K562 (cell line): ENCODE results near the gene AKT1S1. TPM values are rescaled to one million over a fixed set of nuclear protein-coding genes. Genes with fewer than 3 reads are reported as not detected.

Source experiments
- CBFB ChIP-seq: sonication (generic); formaldehyde crosslinking; IDR thresholded peaks from 2 replicates; pipeline ENCODE4 v1.4.0; 2020; ENCODE audit warnings: mild to moderate bottlenecking, missing genetic modification reagents
- CHAMP1 ChIP-seq: fragments of 450-650 bp; IDR thresholded peaks from 2 replicates; pipeline ENCODE4 v1.6.1; 2016; ENCODE audit warnings: mild to moderate bottlenecking
- ELF2 ChIP-seq: fragments of 250-450 bp; sonication (Bioruptor Pico); IDR thresholded peaks from 2 replicates; pipeline ENCODE4 v1.5.0; 2021; ENCODE audit warnings: mild to moderate bottlenecking
- FOXA1 ChIP-seq: fragments of 450-650 bp; IDR thresholded peaks from 2 replicates; pipeline ENCODE4 v1.6.1; 2016; ENCODE audit warnings: mild to moderate bottlenecking, borderline replicate concordance
- FOXO4 ChIP-seq: fragments of 450-650 bp; formaldehyde crosslinking; IDR thresholded peaks from 2 replicates; pipeline ENCODE4 v1.4.0; 2020; ENCODE audit warnings: mild to moderate bottlenecking, moderate library complexity
- GTF2A2 ChIP-seq: IDR thresholded peaks from 2 replicates; pipeline ENCODE4 v1.6.1; 2016; ENCODE audit warnings: mild to moderate bottlenecking, missing genetic modification characterization, missing compliant biosample characterization
- HOMEZ ChIP-seq: fragments of 250-450 bp; sonication (Bioruptor Pico); IDR thresholded peaks from 2 replicates; pipeline ENCODE4 v1.4.0; 2020; ENCODE audit warnings: mild to moderate bottlenecking, moderate library complexity
- KDM1A ChIP-seq, 2 experiments: fragments of 450-650 bp; IDR thresholded peaks; 2 replicates each; pipeline ENCODE4 v1.6.1; 2016; ENCODE audit warnings: mild to moderate bottlenecking in 2 of 2
- KDM4B ChIP-seq, 2 experiments: fragments of 450-650 bp in 1 of 2; sonication (generic) in 1 of 2; IDR thresholded peaks; 2 replicates each; pipeline ENCODE4 v1.6.1; 2016 to 2017; ENCODE audit warnings: borderline replicate concordance in 2 of 2, antibody characterized with exemption in 1 of 2, low read depth in 1 of 2, mild to moderate bottlenecking in 1 of 2
- NFATC3 ChIP-seq: fragments of 450-650 bp; IDR thresholded peaks from 2 replicates; pipeline ENCODE4 v1.6.1; 2017; ENCODE audit warnings: mild to moderate bottlenecking
- RFX7 ChIP-seq: fragments of 250-450 bp; sonication (Bioruptor Pico); IDR thresholded peaks from 2 replicates; pipeline ENCODE4 v1.5.1; 2021; ENCODE audit warnings: mild to moderate bottlenecking
- ZFP1 ChIP-seq: fragments of 450-650 bp; formaldehyde crosslinking; IDR thresholded peaks from 2 replicates; pipeline ENCODE4 v1.4.0; 2020; ENCODE audit warnings: mild to moderate bottlenecking, mixed read lengths
- ZNF165 ChIP-seq: fragments of 250-450 bp; sonication (Bioruptor Pico); IDR thresholded peaks from 2 replicates; pipeline ENCODE4 v1.4.0; 2020; ENCODE audit warnings: borderline replicate concordance
- ZNF263 ChIP-seq: sonication (generic); formaldehyde crosslinking; IDR thresholded peaks from 2 replicates; pipeline ENCODE4 v1.8.0; 2022; ENCODE audit warnings: mild to moderate bottlenecking, missing genetic modification reagents, borderline replicate concordance
- ZNF431 ChIP-seq: sonication (generic); formaldehyde crosslinking; IDR thresholded peaks from 2 replicates; pipeline ENCODE4 v1.8.0; 2022; ENCODE audit warnings: mild to moderate bottlenecking, missing genetic modification reagents
- ZNF609 ChIP-seq: sonication (generic); formaldehyde crosslinking; IDR thresholded peaks from 2 replicates; pipeline ENCODE4 v1.8.1; 2023; ENCODE audit warnings: missing genetic modification reagents, mild to moderate bottlenecking, borderline replicate concordance
- polyA plus RNA-seq, 8 experiments: library from polyadenylated mRNA; depleted of rRNA in 4 of 8; stranded (reverse) in 5 of 8; unstranded in 3 of 8; fragments of >200 nt; fragmentation: Nextera tagmentation in 2 of 8; fragmentation: Illumina TruSeq in 1 of 8; extraction: Ambion mirVana in 2 of 8; extraction: Trizol in 1 of 8; gene quantifications; 2 replicates each; pipeline versions ENCODE4 v1.2.1 to v1.2.3, GENCODE V29; 2011 to 2014; ENCODE audit warnings: inconsistent platforms in 1 of 8, missing spikeins in 1 of 8
- total RNA-seq, 7 experiments: library from RNA; depleted of rRNA in 6 of 7; stranded (reverse); fragments of >200 nt in 6 of 7; fragmentation: Illumina TruSeq in 2 of 7; extraction: Trizol in 2 of 7; gene quantifications; 2 replicates each; pipeline versions ENCODE4 v1.2.1 to v1.2.3, GENCODE V29; 2011 to 2021; ENCODE audit warnings: low replicate concordance in 1 of 7
- TF ChIP-seq, protein P1 (sequence below): fragments of 250-450 bp; sonication (Bioruptor Pico); IDR thresholded peaks from 2 replicates; pipeline ENCODE4 v1.8.0; 2022; ENCODE audit warnings: moderate library complexity, mild to moderate bottlenecking, inconsistent platforms

The AKT1S1 gene
- total and polyA plus RNA-seq, 9 of the 15 experiments (the other 6 are each of a cell fraction or from before 2014, with no cell fraction given) = 1.2 to 50.3 (median 17.1) TPM

DNA sequence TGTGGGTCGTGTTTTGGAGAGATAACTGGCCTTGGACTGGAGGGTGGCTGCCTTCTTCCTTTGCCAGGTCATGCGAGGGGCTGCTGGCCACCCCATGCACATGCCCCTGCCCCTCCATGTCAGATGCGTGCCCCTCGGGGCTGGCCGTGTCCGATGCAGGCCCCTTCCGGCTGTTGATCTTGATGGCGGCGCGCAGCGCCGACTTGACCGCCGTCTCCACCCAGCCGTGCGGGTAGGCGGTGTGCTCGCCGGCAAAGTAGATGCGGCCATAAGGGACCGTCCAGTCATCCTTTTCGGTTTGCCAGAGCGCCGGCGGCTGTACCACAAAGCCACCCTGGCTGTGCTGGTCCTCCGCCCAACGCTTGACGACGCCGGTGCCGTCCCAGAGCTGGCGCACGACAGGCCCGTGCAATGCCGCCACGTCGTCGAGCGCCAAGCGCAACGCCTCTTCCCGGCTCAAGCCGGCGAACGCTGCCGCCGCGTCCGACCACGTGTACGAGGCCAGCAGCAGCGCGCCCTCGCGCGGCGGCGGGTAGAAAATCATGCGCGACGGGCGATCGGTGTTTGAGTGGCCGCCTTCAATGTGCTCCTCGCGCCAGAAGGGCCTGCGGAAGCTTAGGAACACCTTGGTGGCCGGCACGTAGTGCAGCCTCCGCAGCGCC is 12.7 kb upstream of the AKT1S1 start (continued):
- TF ChIP-seq ZNF609 (CRISPR knock-in tag) = peak; percentile 98
- no peak for TF ChIP-seq ELF2 (CRISPR knock-in tag)
- no peak for TF ChIP-seq CHAMP1
- TF ChIP-seq CBFB (CRISPR knock-in tag) = peak; percentile 95
- TF ChIP-seq KDM4B (IDR thresholded peaks at IDR 0.05; ENCODE audit: borderline replicate concordance in 2 of 2, low read depth in 1 of 2) = peak in 1 of 2 experiments; percentile 50; a peak in 1 of 4 replicates
- no peak for TF ChIP-seq FOXO4
- no peak for TF ChIP-seq NFATC3
- TF ChIP-seq GTF2A2 (tag) = no peak
- no peak for TF ChIP-seq HOMEZ (CRISPR knock-in tag)
- no peak for TF ChIP-seq ZFP1 (CRISPR knock-in tag)
- peak; percentile 97 for TF ChIP-seq ZNF431 (CRISPR knock-in tag)
- no peak for TF ChIP-seq FOXA1
- no peak for TF ChIP-seq ZNF165 (CRISPR knock-in tag)
- TF ChIP-seq ZNF263 (CRISPR knock-in tag) = peak; percentile 91
- TF ChIP-seq RFX7 (CRISPR knock-in tag) = no peak
- TF ChIP-seq, protein P1, sequence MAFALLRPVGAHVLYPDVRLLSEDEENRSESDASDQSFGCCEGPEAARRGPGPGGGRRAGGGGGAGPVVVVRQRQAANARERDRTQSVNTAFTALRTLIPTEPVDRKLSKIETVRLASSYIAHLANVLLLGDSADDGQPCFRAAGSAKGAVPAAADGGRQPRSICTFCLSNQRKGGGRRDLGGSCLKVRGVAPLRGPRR = no peak
- peak in 1 of 2 experiments; percentile 37; a peak in 2 of 4 replicates for TF ChIP-seq KDM1A (IDR thresholded peaks at IDR 0.05)
